GM12873 (cell line): Measurements from ENCODE around the gene HS1BP3.

ENCODE experiments used
- CTCF ChIP-seq: IDR thresholded peaks from 2 replicates; pipeline ENCODE4 v1.5.1; 2012; ENCODE audit warnings: low read depth, mild to moderate bottlenecking, moderate library complexity, low read length, control low read depth; ENCODE audit not compliant: insufficient read depth; ENCODE audit errors: missing control alignments

Gene HS1BP3

GRCh38 chr2:20657522-20658235, 6.8 kb upstream of the HS1BP3 start:
- no peak for TF ChIP-seq CTCF

- no peak for TF ChIP-seq CTCF
Measured at GRCh38 chr2:20656561-20656960, 5.7 kb upstream of the HS1BP3 start.

GRCh38 chr2:20654535-20654813, 3.6 kb upstream of the HS1BP3 start:
- no peak for TF ChIP-seq CTCF

GRCh38 chr2:20653695-20654534, 3.0 kb upstream of the HS1BP3 start:
- peak; percentile 10 for TF ChIP-seq CTCF

- TF ChIP-seq CTCF: no peak
Measured at GRCh38 chr2:20652673-20653575, 2.0 kb upstream of the HS1BP3 start.

- no peak for TF ChIP-seq CTCF
Measured at GRCh38 chr2:20652141-20652540, 1.2 kb upstream of the HS1BP3 start.

GRCh38 chr2:20651731-20652099, 817 bp upstream of the HS1BP3 start:
- TF ChIP-seq CTCF: no peak
